Muscle of leg (tissue), 11 donors: ENCODE data around the gene SNRK. TPM values are rescaled to one million over a fixed set of nuclear protein-coding genes. Genes with fewer than 3 reads are reported as not detected.
A peak's percentile ranks its signal among the peaks of the same experiment; 100 is the strongest.

ENCODE experiments used
- DNase-seq: peaks from one replicate; pipeline ENCODE4 v3.0.0; 2013
- H3K27ac ChIP-seq: one replicate; pipeline ENCODE4 v1.5.1; 2013; ENCODE audit warnings: mild to moderate bottlenecking, low read length, control low read depth
- H3K27me3 ChIP-seq: one replicate; pipeline ENCODE4 v1.6.1; 2013; ENCODE audit warnings: low read length; ENCODE audit not compliant: control insufficient read depth, insufficient read depth
- H3K36me3 ChIP-seq: one replicate; pipeline ENCODE4 v1.6.1; 2013; ENCODE audit warnings: low read length; ENCODE audit not compliant: control insufficient read depth, insufficient read depth
- H3K4me1 ChIP-seq: one replicate; pipeline ENCODE4 v1.6.1; 2013; ENCODE audit warnings: low read length; ENCODE audit not compliant: control insufficient read depth, insufficient read depth
- H3K4me3 ChIP-seq: one replicate; pipeline ENCODE4 v1.5.1; 2013; ENCODE audit warnings: low read length, control low read depth
- H3K9me3 ChIP-seq: replicated peaks from 2 replicates; pipeline ENCODE4 v1.6.1; 2013; ENCODE audit warnings: low read depth, low read length; ENCODE audit not compliant: control insufficient read depth
- WGBS: methylation state at CpG from one replicate; pipeline ENCODE4 v1.1.5; 2013; ENCODE audit warnings: missing lambda C conversion rate; ENCODE audit not compliant: insufficient coverage; 5-methylcytosine and 5-hydroxymethylcytosine counted together
- polyA plus RNA-seq, 8 donors: library from polyadenylated mRNA; unstranded; fragments of 120-200 nt; gene quantifications; one replicate each; pipeline versions ENCODE4 v1.2.1 to v1.2.3, GENCODE V29; 2013; ENCODE audit warnings: inconsistent platforms in 1 of 8, low replicate concordance in 1 of 8; ENCODE audit not compliant: insufficient read length in 8 of 8, insufficient read depth in 1 of 8
- total RNA-seq: library from RNA; stranded (reverse); fragments of 120-200 nt; gene quantifications from one replicate; pipeline ENCODE4 v1.2.4, GENCODE V29; 2013

The SNRK gene
- total and polyA plus RNA-seq, 9 donors = 27.6 to 37.5 (median 31.5) TPM

DNA sequence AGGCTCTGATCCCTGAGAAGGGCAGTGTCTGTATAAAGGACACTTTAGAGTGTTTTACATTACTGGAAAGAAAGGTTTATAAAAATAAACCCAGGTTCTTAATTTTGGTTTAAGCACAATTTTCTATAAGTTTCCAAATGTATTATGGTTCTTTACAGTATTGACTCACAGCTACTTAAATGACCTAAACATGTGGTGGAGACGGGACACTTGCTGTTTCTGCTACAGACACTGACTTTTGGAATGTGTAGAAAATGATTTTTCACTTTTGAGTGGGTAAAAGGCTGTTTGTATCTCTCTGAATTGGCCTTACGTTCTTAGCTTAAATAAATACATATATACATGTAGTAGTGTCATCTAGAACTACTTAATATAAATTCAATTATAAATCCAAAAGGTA lies 55.4 kb downstream of the SNRK start:
- Histone ChIP-seq H3K27me3 (no peaks in the 10 kb centered on the region), H3K9me3 (peaks cover 28% of the 10 kb centered on the region), H3K4me1 (no peaks in the 10 kb centered on the region), H3K27ac (no peak overlapping the region), H3K36me3 (peaks cover 66% of the 10 kb centered on the region), H3K4me3 (no peak overlapping the region)
- no CpG with 5 or more reads among the region's 2 CpGs for WGBS
- no peak for DNase-seq

DNA sequence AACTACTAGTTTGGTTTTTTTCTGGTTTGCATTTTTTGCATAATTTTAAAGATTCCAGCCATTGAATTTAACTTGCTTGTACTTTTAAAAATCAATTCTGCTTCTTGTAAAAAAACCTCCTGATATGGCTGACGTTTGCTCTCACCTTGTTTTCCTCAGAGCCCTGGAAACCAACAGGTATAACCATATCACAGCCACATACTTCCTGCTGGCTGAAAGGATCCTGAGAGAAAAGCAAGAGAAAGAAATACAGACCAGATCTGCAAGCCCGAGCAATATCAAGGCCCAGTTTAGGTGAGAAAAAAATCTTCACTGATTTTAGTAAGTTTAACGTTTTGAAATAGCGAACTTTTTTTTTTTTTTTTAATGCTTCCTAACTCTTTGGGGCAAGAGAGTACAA lies 56.8 kb downstream of the SNRK start:
- Histone ChIP-seq H3K27ac (no peak overlapping the region), H3K9me3 (peaks cover 14% of the 10 kb centered on the region), H3K27me3 (no peaks in the 10 kb centered on the region), H3K4me3 (no peak overlapping the region), H3K36me3 (peaks cover 71% of the 10 kb centered on the region), H3K4me1 (peaks cover 3% of the 10 kb centered on the region)
- DNase-seq = no peak
- 93% methylated on average over 2 of the region's 4 CpGs for WGBS

DNA sequence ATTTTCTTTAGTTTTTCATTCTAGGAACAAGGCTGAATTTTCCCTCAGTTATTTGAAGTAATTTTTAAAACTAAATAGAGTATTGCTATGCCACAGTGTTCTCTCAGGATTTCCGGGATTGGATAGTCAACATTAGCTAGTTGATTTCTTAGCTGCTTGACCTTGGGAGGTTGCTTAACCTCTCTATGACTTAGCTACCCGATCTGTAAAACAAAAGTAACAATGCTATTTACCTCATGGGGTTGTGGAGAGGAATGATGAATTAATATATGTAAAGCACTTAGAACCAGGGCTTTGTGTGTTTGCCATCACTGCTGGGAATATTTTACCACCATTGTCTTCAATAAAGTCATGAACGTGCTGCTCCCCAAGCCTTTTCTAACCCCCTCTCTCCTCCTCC lies 57.5 kb downstream of the SNRK start:
- Histone ChIP-seq H3K36me3 (peaks cover 76% of the 10 kb centered on the region), H3K27me3 (no peaks in the 10 kb centered on the region), H3K27ac (no peak overlapping the region), H3K4me1 (peaks cover 8% of the 10 kb centered on the region), H3K4me3 (no peak overlapping the region), H3K9me3 (peaks cover 12% of the 10 kb centered on the region)
- no peak for DNase-seq
- WGBS = 88% methylated on average over 1 of the region's 3 CpGs

GRCh38 chr3:43344520-43344919 lies 58.2 kb downstream of the SNRK start:
- no peak overlapping the region for H3K4me3 ChIP-seq
- H3K4me1 ChIP-seq = peaks cover 9% of the 10 kb centered on the region
- H3K9me3 ChIP-seq = peaks cover 6% of the 10 kb centered on the region
- DNase-seq = no peak
- H3K27ac ChIP-seq = no peak overlapping the region
- H3K27me3 ChIP-seq = no peaks in the 10 kb centered on the region
- 88% methylated on average over 1 of the region's 3 CpGs for WGBS
- peaks cover 71% of the 10 kb centered on the region for H3K36me3 ChIP-seq

GRCh38 chr3:43345246-43345645 lies 58.9 kb downstream of the SNRK start:
- Histone ChIP-seq H3K36me3 (peaks cover 66% of the 10 kb centered on the region), H3K9me3 (peaks cover 1% of the 10 kb centered on the region), H3K27ac (no peak overlapping the region), H3K4me1 (peaks cover 12% of the 10 kb centered on the region), H3K27me3 (no peaks in the 10 kb centered on the region), H3K4me3 (no peak overlapping the region)
- no peak for DNase-seq
- 100% methylated on average over 2 of the region's 4 CpGs for WGBS

DNA sequence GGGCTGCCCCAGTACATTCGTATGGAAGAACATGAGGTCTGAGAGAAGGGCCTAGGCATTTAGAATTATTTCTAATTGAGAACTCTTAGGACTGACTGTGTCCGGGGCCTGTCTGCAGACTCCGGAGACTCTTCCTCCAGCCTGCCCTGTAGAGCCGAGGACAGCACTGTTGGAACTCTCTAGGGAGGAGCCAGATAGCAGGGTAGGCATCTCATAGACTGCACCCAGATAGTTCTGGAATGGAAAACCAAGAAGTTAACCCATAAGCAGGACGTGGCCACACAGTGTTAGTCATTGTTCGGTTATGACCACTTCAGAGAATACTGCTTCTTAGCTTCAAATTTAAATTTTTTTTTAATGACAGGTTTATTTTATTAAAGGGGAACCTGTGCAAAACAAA lies 59.5 kb downstream of the SNRK start:
- 76% methylated on average over 4 of the region's 6 CpGs for WGBS
- no peaks in the 10 kb centered on the region for H3K27me3 ChIP-seq
- no peak overlapping the region for H3K4me3 ChIP-seq
- peaks cover 60% of the 10 kb centered on the region for H3K36me3 ChIP-seq
- peaks cover 12% of the 10 kb centered on the region for H3K4me1 ChIP-seq
- DNase-seq = no peak
- H3K9me3 ChIP-seq = no peaks in the 10 kb centered on the region
- H3K27ac ChIP-seq = no peak overlapping the region

- H3K27ac ChIP-seq = no peak overlapping the region
- no peaks in the 10 kb centered on the region for H3K27me3 ChIP-seq
Measured at GRCh38 chr3:43346978-43347749, 60.8 kb downstream of the SNRK start.

DNA sequence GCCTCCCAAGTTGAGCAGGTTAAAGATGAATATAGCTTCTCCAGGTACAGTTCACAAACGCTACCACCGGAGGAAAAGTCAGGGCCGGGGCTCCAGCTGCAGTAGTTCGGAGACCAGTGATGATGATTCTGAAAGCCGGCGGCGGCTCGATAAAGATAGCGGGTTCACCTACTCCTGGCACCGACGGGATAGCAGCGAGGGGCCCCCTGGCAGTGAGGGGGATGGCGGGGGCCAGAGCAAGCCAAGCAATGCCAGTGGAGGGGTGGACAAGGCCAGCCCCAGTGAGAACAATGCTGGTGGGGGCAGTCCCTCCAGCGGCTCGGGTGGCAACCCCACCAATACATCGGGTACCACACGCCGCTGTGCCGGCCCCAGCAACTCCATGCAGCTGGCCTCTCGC lies 61.4 kb downstream of the SNRK start:
- H3K27ac ChIP-seq = no peak overlapping the region
- no peaks in the 10 kb centered on the region for H3K27me3 ChIP-seq
- H3K9me3 ChIP-seq = peaks cover 9% of the 10 kb centered on the region
- no peak overlapping the region for H3K4me3 ChIP-seq
- peaks cover 53% of the 10 kb centered on the region for H3K36me3 ChIP-seq
- H3K4me1 ChIP-seq = peaks cover 12% of the 10 kb centered on the region
- 99% methylated on average over 20 of the region's 20 CpGs for WGBS
- DNase-seq = no peak

More at GRCh38 chr3:43346978-43347749, 60.8 kb downstream of the SNRK start:
- peaks cover 12% of the 10 kb centered on the region for H3K4me1 ChIP-seq
- WGBS = 92% methylated on average over 8 of the region's 14 CpGs
- no peak for DNase-seq
- H3K4me3 ChIP-seq = no peak overlapping the region
- H3K9me3 ChIP-seq = peaks cover 4% of the 10 kb centered on the region
- peaks cover 58% of the 10 kb centered on the region for H3K36me3 ChIP-seq

GRCh38 chr3:43348350-43348749 lies 62.0 kb downstream of the SNRK start:
- Histone ChIP-seq H3K4me3 (no peak overlapping the region), H3K27me3 (no peaks in the 10 kb centered on the region), H3K27ac (no peak overlapping the region), H3K4me1 (peaks cover 12% of the 10 kb centered on the region), H3K36me3 (peaks cover 50% of the 10 kb centered on the region), H3K9me3 (peaks cover 13% of the 10 kb centered on the region)
- WGBS = 78% methylated on average over 7 of the region's 11 CpGs
- DNase-seq = peak; percentile 55

DNA sequence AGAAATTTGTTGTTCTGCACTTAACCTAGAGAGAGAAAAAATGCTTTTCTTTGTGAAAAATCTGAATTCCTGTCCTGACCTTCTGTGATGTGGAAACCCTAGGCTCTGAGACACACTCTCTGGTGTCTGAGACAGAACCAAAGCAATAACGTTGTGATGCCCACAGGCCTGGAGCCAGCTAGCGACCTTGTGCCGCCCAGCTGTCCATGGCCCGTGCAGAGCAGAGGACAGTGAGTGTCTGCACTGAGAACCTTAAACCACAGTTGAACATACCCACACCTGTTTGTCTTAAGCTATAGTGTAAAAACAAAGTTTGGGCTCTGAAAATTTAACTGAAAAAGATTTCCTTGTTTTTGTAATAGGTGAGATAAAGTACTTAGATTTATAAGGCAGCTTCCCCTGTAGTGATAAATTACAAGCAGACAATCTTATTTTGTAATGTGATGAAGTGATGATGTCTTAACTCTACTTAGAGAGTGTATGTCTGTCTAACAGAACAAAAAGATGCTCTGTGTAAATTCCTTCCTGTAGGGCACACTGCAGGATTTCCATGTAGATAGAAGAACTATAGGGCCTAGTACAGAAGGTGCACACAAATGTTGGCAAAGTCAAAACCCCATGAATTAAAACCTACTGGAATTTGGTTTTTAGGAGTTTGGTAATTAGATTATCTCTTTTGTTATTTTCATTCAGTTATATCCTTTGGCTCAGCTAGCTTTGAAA lies 62.7 kb downstream of the SNRK start:
- Histone ChIP-seq H3K27me3 (no peaks in the 10 kb centered on the region), H3K9me3 (peaks cover 19% of the 10 kb centered on the region), H3K4me1 (peaks cover 12% of the 10 kb centered on the region), H3K4me3 (no peak overlapping the region), H3K27ac (peak overlapping the region; percentile 52), H3K36me3 (peaks cover 47% of the 10 kb centered on the region)
- peak; percentile 47 for DNase-seq
- WGBS = 71% methylated on average over 1 of the region's 4 CpGs
